ENCODE results near the gene HP. TPM values are rescaled to one million over a fixed set of nuclear protein-coding genes. Genes with fewer than 3 reads are reported as not detected.
"Not testable (repeated sequence)": the region's sequence is repeated elsewhere in the genome, so short reads cannot be mapped to it uniquely, and the experiment has no call there.

HP gene
- total RNA-seq, 2 experiments from 2014 or later, result not detected

- no peaks in the 10 kb centered on the region for H3K27me3 Mint-ChIP-seq
- H3K27ac Mint-ChIP-seq, result no peak overlapping the region
- ChIA-PET POLR2A (no interaction called here), CTCF (no interaction called here)
- TF ChIP-seq CTCF (IDR thresholded peaks at IDR 0.05), result no peak
- H3K4me3 Mint-ChIP-seq, result no peak overlapping the region
- H3K4me1 Mint-ChIP-seq (ENCODE audit: low read depth), result no peaks in the 10 kb centered on the region
- ATAC-seq (no peak), DNase-seq (no peak)
- peaks cover 12% of the 10 kb centered on the region for H3K9me3 Mint-ChIP-seq
- intact Hi-C loops (cut with micrococcal nuclease), result no loop called here
- no peaks in the 10 kb centered on the region for H3K36me3 Mint-ChIP-seq (ENCODE audit: low read depth)
These were observed 3.4 kb upstream of the HP start for GRCh38 chr16:72050769-72051464.

GRCh38 chr16:72051818-72052217, 2.5 kb upstream of the HP start:
- Mint-ChIP-seq H3K27ac (no peak overlapping the region), H3K9me3 (peaks cover 12% of the 10 kb centered on the region), H3K4me3 (no peak overlapping the region), H3K36me3 (ENCODE audit: low read depth) (no peaks in the 10 kb centered on the region), H3K27me3 (no peaks in the 10 kb centered on the region), H3K4me1 (ENCODE audit: low read depth) (no peaks in the 10 kb centered on the region)
- CTCF ChIA-PET, result no interaction called here
- no peak for TF ChIP-seq CTCF (IDR thresholded peaks at IDR 0.05)
- DNase-seq, result no peak
- intact Hi-C loops (cut with micrococcal nuclease), result no loop called here
- POLR2A ChIA-PET, result no interaction called here
- no peak for ATAC-seq

GRCh38 chr16:72055911-72056310, 1.6 kb downstream of the HP start:
- ATAC-seq, result no peak
- no peaks in the 10 kb centered on the region for H3K36me3 Mint-ChIP-seq (ENCODE audit: low read depth)
- TF ChIP-seq CTCF (IDR thresholded peaks at IDR 0.05), result no peak
- no peaks in the 10 kb centered on the region for H3K4me1 Mint-ChIP-seq (ENCODE audit: low read depth)
- ChIA-PET CTCF (no interaction called here), POLR2A (no interaction called here)
- intact Hi-C loops (cut with micrococcal nuclease), result no loop called here
- H3K4me3 Mint-ChIP-seq, result no peak overlapping the region
- H3K9me3 Mint-ChIP-seq, result no peaks in the 10 kb centered on the region
- no peak for DNase-seq
- no peaks in the 10 kb centered on the region for H3K27me3 Mint-ChIP-seq
- no peak overlapping the region for H3K27ac Mint-ChIP-seq

GRCh38 chr16:72057313-72057712, 3.0 kb downstream of the HP start:
- intact Hi-C loops (cut with micrococcal nuclease); H3K4me1 Mint-ChIP-seq (ENCODE audit: low read depth); H3K9me3 Mint-ChIP-seq; H3K27me3 Mint-ChIP-seq; H3K4me3 Mint-ChIP-seq; DNase-seq; POLR2A ChIA-PET; CTCF ChIA-PET; H3K36me3 Mint-ChIP-seq (ENCODE audit: low read depth); ATAC-seq; H3K27ac Mint-ChIP-seq: not testable (repeated sequence)

- H3K27ac Mint-ChIP-seq; H3K36me3 Mint-ChIP-seq (ENCODE audit: low read depth); DNase-seq; intact Hi-C loops (cut with micrococcal nuclease); H3K9me3 Mint-ChIP-seq; POLR2A ChIA-PET; H3K4me3 Mint-ChIP-seq; H3K27me3 Mint-ChIP-seq; CTCF ChIA-PET; ATAC-seq; H3K4me1 Mint-ChIP-seq (ENCODE audit: low read depth): not testable (repeated sequence)
These were observed 4.8 kb downstream of the HP start for GRCh38 chr16:72059060-72059459.

- Mint-ChIP-seq H3K4me1 (ENCODE audit: low read depth) (no peaks in the 10 kb centered on the region), H3K9me3 (no peaks in the 10 kb centered on the region), H3K27ac (no peak overlapping the region), H3K4me3 (no peak overlapping the region), H3K27me3 (no peaks in the 10 kb centered on the region), H3K36me3 (ENCODE audit: low read depth) (peaks cover 2% of the 10 kb centered on the region)
- intact Hi-C loops (cut with micrococcal nuclease), result no loop called here
- DNase-seq, result no peak
- CTCF ChIA-PET, result no interaction called here
- POLR2A ChIA-PET, result no interaction called here
- no peak for TF ChIP-seq CTCF (IDR thresholded peaks at IDR 0.05)
- ATAC-seq, result no peak
These were observed 6.1 kb downstream of the HP start for GRCh38 chr16:72060405-72060804.
